ENCODE data around the gene CNOT6L. TPM values are rescaled to one million over a fixed set of nuclear protein-coding genes. Genes with fewer than 3 reads are reported as not detected.
A peak's percentile ranks its signal among the peaks of the same experiment; 100 is the strongest.

CNOT6L gene
- polyA plus RNA-seq, 1 donor from 2014 or later, result 14.4 TPM

- H3K36me3 ChIP-seq (ENCODE audit: insufficient read depth, low read length), result no peaks in the 10 kb centered on the region
- H3K79me2 ChIP-seq (replicated peaks; ENCODE audit: insufficient read depth, low read length), result no peaks in the 10 kb centered on the region
- H3K27me3 ChIP-seq (ENCODE audit: insufficient read depth, low read depth, low read length), result no peaks in the 10 kb centered on the region
- H3K9me3 ChIP-seq (ENCODE audit: low read length), result no peaks in the 10 kb centered on the region
- H4K20me1 ChIP-seq (ENCODE audit: insufficient read depth), result no peaks in the 10 kb centered on the region
- no peak overlapping the region for H3K27ac ChIP-seq (ENCODE audit: low read length)
- H3K9ac ChIP-seq (ENCODE audit: low read length), result no peak overlapping the region
- peak overlapping the region; percentile 60 for H2AFZ ChIP-seq (ENCODE audit: low read depth, low read length)
- no peak for TF ChIP-seq REST (IDR thresholded peaks at IDR 0.05; ENCODE audit: borderline replicate concordance)
- TF ChIP-seq CTCF (IDR thresholded peaks at IDR 0.05; ENCODE audit: poor library complexity, severe bottlenecking), result no peak
- no peak for TF ChIP-seq RAD21 (conservative IDR thresholded peaks at IDR 0.05)
- no peak for TF ChIP-seq TAF1 (IDR thresholded peaks at IDR 0.05; ENCODE audit: low read depth)
- TF ChIP-seq POLR2AphosphoS5 (IDR thresholded peaks at IDR 0.05), result no peak
- no peak for TF ChIP-seq EZH2 (IDR thresholded peaks at IDR 0.05; ENCODE audit: borderline replicate concordance, insufficient read depth, low read length, poor library complexity, severe bottlenecking)
- TF ChIP-seq EP300 (conservative IDR thresholded peaks at IDR 0.05; ENCODE audit: poor library complexity, severe bottlenecking), result no peak
- TF ChIP-seq MXI1 (conservative IDR thresholded peaks at IDR 0.05; ENCODE audit: poor library complexity, severe bottlenecking), result no peak
- no peak for TF ChIP-seq SMC3 (conservative IDR thresholded peaks at IDR 0.05; ENCODE audit: poor library complexity)
- no peaks in the 10 kb centered on the region for H3K9me2 ChIP-seq (ENCODE audit: insufficient read depth, low read length)
- no peaks in the 10 kb centered on the region for H3F3A ChIP-seq (ENCODE audit: insufficient read depth, low read length, poor library complexity, severe bottlenecking)
- H3K4me2 ChIP-seq (ENCODE audit: low read length), result peak overlapping the region; percentile 72
- H3K4me3 ChIP-seq (ENCODE audit: low read length), result peak overlapping the region; percentile 72
Observed at GRCh38 chr4:77861495-77861894, 42.3 kb upstream of the CNOT6L start.

- H3K27ac ChIP-seq (ENCODE audit: low read length), result no peak overlapping the region
- TF ChIP-seq SMC3 (conservative IDR thresholded peaks at IDR 0.05; ENCODE audit: poor library complexity) (no peak), MXI1 (conservative IDR thresholded peaks at IDR 0.05; ENCODE audit: poor library complexity, severe bottlenecking) (no peak), CTCF (IDR thresholded peaks at IDR 0.05; ENCODE audit: poor library complexity, severe bottlenecking) (no peak), EZH2 (IDR thresholded peaks at IDR 0.05; ENCODE audit: borderline replicate concordance, insufficient read depth, low read length, poor library complexity, severe bottlenecking) (no peak), EP300 (conservative IDR thresholded peaks at IDR 0.05; ENCODE audit: poor library complexity, severe bottlenecking) (no peak), TAF1 (IDR thresholded peaks at IDR 0.05; ENCODE audit: low read depth) (no peak), RAD21 (conservative IDR thresholded peaks at IDR 0.05) (no peak), POLR2AphosphoS5 (IDR thresholded peaks at IDR 0.05) (no peak), REST (IDR thresholded peaks at IDR 0.05; ENCODE audit: borderline replicate concordance) (no peak)
- no peaks in the 10 kb centered on the region for H3K36me3 ChIP-seq (ENCODE audit: insufficient read depth, low read length)
- no peak overlapping the region for H2AFZ ChIP-seq (ENCODE audit: low read depth, low read length)
- H3K4me3 ChIP-seq (ENCODE audit: low read length), result no peak overlapping the region
- H3K4me2 ChIP-seq (ENCODE audit: low read length), result no peak overlapping the region
- H3K27me3 ChIP-seq (ENCODE audit: insufficient read depth, low read depth, low read length), result no peaks in the 10 kb centered on the region
- H3K79me2 ChIP-seq (replicated peaks; ENCODE audit: insufficient read depth, low read length), result no peaks in the 10 kb centered on the region
- no peaks in the 10 kb centered on the region for H3K9me2 ChIP-seq (ENCODE audit: insufficient read depth, low read length)
- no peaks in the 10 kb centered on the region for H3K9me3 ChIP-seq (ENCODE audit: low read length)
- no peaks in the 10 kb centered on the region for H3F3A ChIP-seq (ENCODE audit: insufficient read depth, low read length, poor library complexity, severe bottlenecking)
- H4K20me1 ChIP-seq (ENCODE audit: insufficient read depth), result no peaks in the 10 kb centered on the region
- H3K9ac ChIP-seq (ENCODE audit: low read length), result no peak overlapping the region
Observed at GRCh38 chr4:77859256-77859655, 40.1 kb upstream of the CNOT6L start.

Data from neural cell (in vitro differentiated cells).